NCI-H1417 treated with DMSO at 0.1 percent for 48 hours (cell line): ENCODE data around the gene KIF15.

Experiments used
- DNase-seq: peaks from one replicate; lab custom pipeline; 2025; lab: John Stamatoyannopoulos, UW

Gene KIF15

GRCh38 chr3:44883213-44883955, 121.8 kb downstream of the KIF15 start:
- DNase-seq, result no peak

DNA sequence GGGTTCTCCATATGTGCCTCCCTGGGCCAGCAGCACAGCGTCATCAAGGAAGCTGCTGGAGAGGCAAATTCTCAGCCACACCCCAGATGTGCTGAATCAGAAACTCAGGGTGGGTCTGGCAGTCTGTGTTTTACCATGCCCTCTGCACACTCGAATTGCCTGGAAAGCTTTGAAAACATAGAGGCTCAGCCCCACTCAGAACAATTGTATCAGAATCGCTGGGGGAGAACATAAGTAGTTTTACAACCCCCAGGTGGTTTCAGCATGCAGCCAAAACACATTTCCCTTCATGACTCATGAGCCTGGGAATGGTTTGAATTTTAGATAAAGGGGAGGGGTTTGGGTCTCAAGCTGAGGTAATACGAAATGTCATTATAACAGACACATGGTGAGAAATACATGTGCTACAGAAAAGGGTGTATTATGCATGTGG, 122.4 kb downstream of the KIF15 start:
- DNase-seq, result no peak

- DNase-seq, result no peak
Measured at GRCh38 chr3:44885618-44886017, 124.0 kb downstream of the KIF15 start.

DNA sequence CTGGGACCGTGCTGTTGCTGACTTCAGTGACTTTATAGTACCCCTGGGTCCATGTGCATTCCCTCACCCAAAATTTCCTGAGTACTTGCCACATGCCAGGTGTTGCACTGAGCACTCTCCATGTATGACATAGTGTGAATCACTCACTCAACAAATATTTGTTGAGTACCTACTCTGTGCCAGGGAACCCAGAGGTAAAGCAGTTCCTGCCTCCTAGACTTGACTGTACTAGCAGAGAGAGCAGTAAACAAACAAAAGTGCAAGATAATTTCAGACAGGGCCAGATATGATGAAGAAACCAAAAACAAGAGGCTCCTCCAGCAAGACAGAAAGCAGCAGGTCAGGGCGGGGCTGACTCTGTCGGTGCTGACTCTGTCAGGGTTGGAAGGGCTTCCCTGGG, 125.0 kb downstream of the KIF15 start:
- no peak for DNase-seq

- no peak for DNase-seq
Measured at GRCh38 chr3:44887101-44887500, 125.5 kb downstream of the KIF15 start.

DNA sequence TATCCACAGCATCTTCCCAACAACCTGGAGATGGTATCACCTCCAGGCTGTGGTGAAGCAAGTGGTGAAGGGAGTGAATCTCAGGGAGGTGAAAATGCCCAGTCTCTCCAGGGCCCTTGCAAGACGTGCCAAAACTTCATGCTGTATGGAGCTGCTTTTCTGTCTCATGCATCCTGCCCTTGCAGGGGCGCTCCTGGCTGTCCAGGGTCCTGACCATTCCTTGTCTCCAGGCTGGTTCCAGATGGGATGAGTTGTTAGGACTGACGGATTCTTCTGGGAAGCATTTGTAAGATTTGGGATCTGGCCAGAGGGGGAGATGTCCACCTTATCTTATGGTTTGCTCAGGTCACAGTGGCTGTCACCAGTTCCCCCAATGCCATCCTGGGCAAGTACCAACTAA, 128.7 kb downstream of the KIF15 start:
- no peak for DNase-seq

DNA sequence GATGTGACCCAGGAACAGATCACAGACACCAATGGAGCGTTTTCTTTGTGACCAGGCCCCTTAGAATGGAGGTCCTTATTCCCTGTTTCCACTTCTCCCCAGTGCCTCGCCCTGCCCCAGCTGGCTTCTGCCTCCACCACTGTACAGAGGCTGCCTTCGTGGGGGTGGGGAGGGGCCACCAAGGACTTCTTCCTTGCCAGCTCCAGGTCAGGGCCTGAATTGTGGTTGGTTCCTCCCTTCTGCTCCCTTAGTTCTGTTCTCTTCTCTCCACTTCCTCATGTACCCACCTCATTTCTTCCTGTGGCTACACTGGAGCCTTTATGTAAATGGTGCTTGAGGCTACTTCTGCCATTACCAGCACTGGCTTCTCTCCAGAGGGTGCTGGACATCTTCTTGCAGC, 129.3 kb downstream of the KIF15 start:
- DNase-seq, result no peak

DNA sequence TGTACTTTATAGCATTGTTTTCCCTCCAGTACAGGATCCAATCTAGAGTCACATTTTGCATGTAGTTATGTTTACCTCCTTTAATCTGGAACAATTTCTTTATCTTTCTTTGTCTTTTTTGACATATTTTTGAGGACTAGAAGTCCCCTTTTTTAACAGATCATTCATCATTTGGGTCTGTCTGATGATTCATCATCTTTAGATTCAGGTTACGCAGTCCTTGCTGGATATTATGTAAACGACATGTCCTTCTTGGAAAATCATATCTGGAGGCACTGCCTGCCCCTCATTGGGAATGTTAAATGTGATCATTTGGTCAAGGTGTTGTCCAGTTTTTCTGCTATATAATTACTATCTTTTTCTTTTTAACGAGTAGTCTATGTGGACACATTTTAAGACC, 131.1 kb downstream of the KIF15 start:
- DNase-seq, result no peak

DNA sequence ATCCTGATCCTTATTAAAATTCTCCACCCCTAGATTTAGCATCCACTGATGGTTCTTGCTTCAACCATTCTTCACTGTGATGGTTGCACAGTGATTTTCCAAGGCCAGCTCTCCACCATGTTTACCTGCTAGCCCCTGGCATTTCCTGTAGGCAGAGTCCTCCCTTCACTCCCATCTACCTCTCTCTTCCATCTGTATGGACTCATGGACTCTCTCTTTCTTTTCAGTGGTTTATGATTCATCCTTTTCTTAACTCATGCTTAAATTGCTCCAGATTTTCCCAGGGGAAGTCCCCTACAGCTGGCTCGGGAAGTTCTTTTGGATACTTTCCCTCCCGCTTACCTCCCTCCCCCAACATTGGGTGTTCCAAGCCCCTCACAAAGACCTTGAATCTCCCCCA, 131.5 kb downstream of the KIF15 start:
- DNase-seq, result no peak

DNA sequence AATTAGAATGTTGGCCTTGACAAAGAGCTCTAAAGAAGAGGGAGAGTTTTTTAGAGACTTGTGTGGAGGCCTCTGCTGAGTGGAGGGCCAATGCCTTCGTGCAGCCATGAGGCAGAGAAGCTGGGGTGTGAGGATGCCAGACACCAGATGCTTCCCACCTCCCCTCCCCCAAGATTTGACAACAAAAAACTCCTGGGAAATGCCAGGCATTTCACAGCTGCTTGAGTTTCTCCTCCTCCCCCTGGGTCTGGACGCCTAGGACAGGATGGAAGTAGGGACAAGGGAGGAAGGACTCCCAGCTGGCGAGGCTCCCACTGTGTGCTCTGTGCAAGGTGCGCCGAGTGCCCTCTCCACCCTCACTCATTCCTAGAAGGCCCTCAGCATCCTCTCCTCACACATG, 132.9 kb downstream of the KIF15 start:
- no peak for DNase-seq

- no peak for DNase-seq
Measured at GRCh38 chr3:44896440-44896839, 134.8 kb downstream of the KIF15 start.

DNA sequence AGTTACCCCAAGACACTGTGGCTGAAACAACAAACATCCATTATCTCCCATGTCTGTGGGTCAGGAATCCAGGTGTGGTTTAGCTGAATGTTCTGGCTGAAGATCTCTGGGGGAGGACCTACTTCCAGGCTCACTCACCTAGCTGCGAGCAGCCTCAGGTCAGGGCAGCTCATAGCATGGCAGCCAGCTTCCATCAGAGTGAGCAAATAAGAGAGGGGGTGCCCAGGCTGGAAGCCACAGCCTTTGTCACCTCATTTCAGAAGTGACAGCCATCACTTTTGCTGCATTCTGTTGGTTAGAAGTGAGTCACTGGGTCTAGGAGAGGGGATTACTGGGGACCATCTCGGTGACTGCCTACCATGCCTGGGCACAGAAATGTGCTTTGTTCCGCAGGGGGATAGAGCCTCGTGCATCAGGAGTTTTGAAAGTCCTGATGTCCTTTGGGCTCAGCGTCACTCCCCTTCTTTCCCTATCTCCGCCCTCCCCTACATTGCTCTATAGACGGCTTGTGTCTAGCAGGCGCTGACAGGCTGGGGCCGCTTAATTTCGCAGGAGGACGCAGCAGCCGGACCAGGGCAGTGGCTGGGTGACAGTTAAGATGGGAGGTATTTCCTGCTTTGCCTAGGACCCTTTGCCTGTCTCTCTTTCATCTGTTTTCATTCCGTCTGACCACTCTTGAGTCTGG, 138.2 kb downstream of the KIF15 start:
- DNase-seq, result no peak

GRCh38 chr3:44902628-44903027, 141.0 kb downstream of the KIF15 start:
- no peak for DNase-seq
